Measurements from ENCODE around the gene BBS9. TPM values are rescaled to one million over a fixed set of nuclear protein-coding genes. Genes with fewer than 3 reads are reported as not detected.

Gene BBS9
- total RNA-seq, 1 donor from 2014 or later: 4.2 TPM

- no peak for TF ChIP-seq CTCF (IDR thresholded peaks at IDR 0.05; ENCODE audit: insufficient read depth, low read length, severe bottlenecking)
- H3K4me3 ChIP-seq (ENCODE audit: low read depth, low read length): no peak overlapping the region
- no peaks in the 10 kb centered on the region for H3K36me3 ChIP-seq (ENCODE audit: control insufficient read depth, insufficient read depth, low read length)
- FAIRE-seq: no peak
- DNase-seq (ENCODE audit: low read depth): no peak
- H3K27me3 ChIP-seq (ENCODE audit: control insufficient read depth, insufficient read depth, low read length): no peaks in the 10 kb centered on the region
Observed at GRCh38 chr7:33448035-33448434, 318.7 kb downstream of the BBS9 start.

- H3K36me3 ChIP-seq (ENCODE audit: control insufficient read depth, insufficient read depth, low read length): no peaks in the 10 kb centered on the region
- no peak for FAIRE-seq
- no peaks in the 10 kb centered on the region for H3K27me3 ChIP-seq (ENCODE audit: control insufficient read depth, insufficient read depth, low read length)
- no peak for DNase-seq (ENCODE audit: low read depth)
- H3K4me3 ChIP-seq (ENCODE audit: low read depth, low read length): no peak overlapping the region
- TF ChIP-seq CTCF (IDR thresholded peaks at IDR 0.05; ENCODE audit: insufficient read depth, low read length, severe bottlenecking): no peak
Observed at GRCh38 chr7:33449847-33450246, 320.5 kb downstream of the BBS9 start.

- TF ChIP-seq CTCF (IDR thresholded peaks at IDR 0.05; ENCODE audit: insufficient read depth, low read length, severe bottlenecking): no peak
- Histone ChIP-seq H3K36me3 (ENCODE audit: control insufficient read depth, insufficient read depth, low read length) (no peaks in the 10 kb centered on the region), H3K27me3 (ENCODE audit: control insufficient read depth, insufficient read depth, low read length) (no peaks in the 10 kb centered on the region), H3K4me3 (ENCODE audit: low read depth, low read length) (no peak overlapping the region)
- DNase-seq (ENCODE audit: low read depth) (peak; percentile 60), FAIRE-seq (no peak)
Observed at GRCh38 chr7:33452805-33453502, 323.6 kb downstream of the BBS9 start.

GRCh38 chr7:33457039-33457438 lies 327.7 kb downstream of the BBS9 start:
- Histone ChIP-seq H3K36me3 (ENCODE audit: control insufficient read depth, insufficient read depth, low read length) (no peaks in the 10 kb centered on the region), H3K4me3 (ENCODE audit: low read depth, low read length) (no peak overlapping the region), H3K27me3 (ENCODE audit: control insufficient read depth, insufficient read depth, low read length) (no peaks in the 10 kb centered on the region)
- no peak for DNase-seq (ENCODE audit: low read depth)
- no peak for TF ChIP-seq CTCF (IDR thresholded peaks at IDR 0.05; ENCODE audit: insufficient read depth, low read length, severe bottlenecking)
- no peak for FAIRE-seq

- DNase-seq (ENCODE audit: low read depth) (no peak), FAIRE-seq (no peak)
- Histone ChIP-seq H3K27me3 (ENCODE audit: control insufficient read depth, insufficient read depth, low read length) (no peaks in the 10 kb centered on the region), H3K4me3 (ENCODE audit: low read depth, low read length) (no peak overlapping the region), H3K36me3 (ENCODE audit: control insufficient read depth, insufficient read depth, low read length) (no peaks in the 10 kb centered on the region)
- no peak for TF ChIP-seq CTCF (IDR thresholded peaks at IDR 0.05; ENCODE audit: insufficient read depth, low read length, severe bottlenecking)
Observed at GRCh38 chr7:33458581-33458980, 329.2 kb downstream of the BBS9 start.

- peak; percentile 72 for TF ChIP-seq CTCF (IDR thresholded peaks at IDR 0.05; ENCODE audit: insufficient read depth, low read length, severe bottlenecking)
- no peaks in the 10 kb centered on the region for H3K27me3 ChIP-seq (ENCODE audit: control insufficient read depth, insufficient read depth, low read length)
- H3K4me3 ChIP-seq (ENCODE audit: low read depth, low read length): no peak overlapping the region
- H3K36me3 ChIP-seq (ENCODE audit: control insufficient read depth, insufficient read depth, low read length): no peaks in the 10 kb centered on the region
- DNase-seq (ENCODE audit: low read depth): peak; percentile 72
- no peak for FAIRE-seq
Observed at GRCh38 chr7:33459340-33459751, 330.0 kb downstream of the BBS9 start.

Measured in bronchial epithelial cell (primary cell).